SK-N-DZ (cell line): ENCODE results near the gene CSNK2A2. TPM values are rescaled to one million over a fixed set of nuclear protein-coding genes. Genes with fewer than 3 reads are reported as not detected.

ENCODE experiments used
- DNase-seq: peaks from one replicate; pipeline ENCODE4 v3.0.0-alpha.2; 2015; ENCODE audit warnings: low spot score
- polyA plus RNA-seq, 2 experiments: library from polyadenylated mRNA; depleted of rRNA; stranded (reverse); fragments of >200 nt; gene quantifications; 2 replicates each; pipeline ENCODE4 v1.2.3, GENCODE V29; 2014

CSNK2A2 gene
- polyA plus RNA-seq (2014; cell fraction: cytosol; rRNA removed) = 31.2 and 47.3 TPM in 2 replicates
- polyA plus RNA-seq (2014; cell fraction: nucleus; rRNA removed) = 20.1 and 23.5 TPM in 2 replicates

DNA sequence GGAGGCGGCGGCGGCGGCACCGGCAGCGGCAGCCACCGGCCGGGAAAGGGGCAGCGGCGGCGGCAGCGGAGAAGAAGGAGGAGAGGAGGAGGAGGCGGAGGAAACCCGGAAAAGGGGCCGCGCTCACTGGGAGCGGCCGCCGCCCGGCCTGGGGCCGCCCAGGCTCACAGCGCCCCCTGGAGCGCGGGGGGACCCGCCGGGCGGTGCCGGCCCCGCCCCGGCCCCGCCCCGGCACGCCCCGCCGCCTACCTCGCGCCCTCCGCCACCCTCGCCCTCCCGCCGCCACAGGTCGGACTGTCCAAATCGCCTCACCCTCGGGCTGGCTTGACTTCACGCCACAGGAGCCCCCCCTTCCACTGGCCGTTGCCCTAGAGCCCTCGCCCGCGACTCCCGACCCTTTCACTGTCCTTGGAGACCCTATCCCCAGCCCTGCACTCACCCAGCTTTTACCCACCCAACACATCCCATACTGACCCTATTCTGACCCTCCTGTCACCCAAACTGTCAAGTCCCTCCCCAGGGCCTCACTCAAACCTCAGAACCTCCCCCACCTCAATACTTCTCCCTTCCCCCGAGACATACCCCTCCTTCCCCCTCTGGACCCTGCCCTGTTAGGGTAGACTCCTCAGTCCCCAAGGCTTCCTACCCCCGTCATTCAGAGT, at the start of gene CSNK2A2:
TSS of gene CSNK2A2 (minus strand) at position 85 of the 662 bp plus-strand sequence. CDS start 370 bp downstream, outside the sequence.
- DNase-seq = peak; percentile 66

DNA sequence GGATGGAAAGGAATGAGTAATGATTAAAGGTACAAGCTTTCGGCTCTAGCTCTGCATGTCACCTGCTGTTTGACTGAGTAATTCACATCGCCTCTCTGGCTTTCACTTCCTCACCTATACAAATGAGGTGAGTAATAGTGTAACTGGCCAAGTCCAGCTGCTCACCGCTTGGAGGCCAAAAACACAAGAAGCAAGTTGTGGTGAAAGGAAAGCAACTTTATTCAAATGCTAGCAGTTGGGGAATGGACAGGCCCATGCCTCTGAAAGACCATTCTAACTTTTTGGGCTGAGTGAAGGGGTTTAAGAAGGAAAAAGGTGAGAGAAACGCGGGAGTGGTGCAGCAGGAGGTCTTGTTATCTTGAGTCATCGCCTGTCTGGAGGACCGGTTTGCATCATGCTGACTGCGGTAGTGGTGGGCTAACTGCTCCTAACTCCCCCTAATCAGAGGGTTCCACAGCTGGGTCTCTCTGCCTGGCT, 45.7 kb upstream of the CSNK2A2 start:
- peak; percentile 76 for DNase-seq

DNA sequence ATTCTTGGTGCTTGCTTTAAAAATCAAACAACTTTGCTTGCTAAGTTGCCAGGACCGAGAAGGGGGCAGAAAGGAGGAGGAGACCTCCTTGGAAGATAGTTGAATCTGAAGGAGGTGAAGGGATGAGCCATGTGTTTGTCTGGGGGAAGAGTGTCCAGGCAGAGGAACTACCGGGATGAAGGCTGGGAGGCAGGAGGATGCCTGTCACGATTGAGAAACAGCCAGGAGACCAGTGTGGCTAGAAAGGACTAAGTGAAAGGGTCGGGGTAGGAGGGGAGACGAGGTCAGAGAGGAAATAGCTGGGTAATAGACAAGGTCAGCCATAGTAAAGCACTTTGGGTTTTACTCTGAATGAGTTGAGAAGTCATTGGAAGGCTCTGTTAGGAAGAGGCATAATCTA, 38.9 kb upstream of the CSNK2A2 start:
- DNase-seq = no peak

DNA sequence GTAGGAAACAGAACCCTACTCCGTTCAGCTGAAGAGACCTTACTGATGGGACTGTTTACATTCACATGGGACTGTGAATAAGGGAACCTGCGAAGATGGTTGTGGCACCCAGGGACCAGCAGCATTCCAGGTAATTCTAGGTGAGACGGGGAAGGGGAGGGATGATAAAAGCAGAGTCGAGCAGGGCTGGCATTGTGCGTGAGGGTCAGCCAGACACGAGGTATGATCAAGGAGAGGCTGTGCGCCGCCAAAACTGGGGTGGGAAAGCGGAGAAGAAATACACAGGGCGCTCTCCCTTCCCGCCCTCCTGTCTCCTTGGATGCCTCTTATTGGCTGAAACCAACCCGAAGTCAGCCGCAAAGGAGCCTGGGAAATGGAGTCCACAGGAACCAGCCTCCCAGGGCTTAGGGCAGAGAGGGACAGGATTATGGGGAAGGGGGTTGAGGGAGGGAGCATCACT, 38.4 kb upstream of the CSNK2A2 start:
- peak; percentile 84 for DNase-seq

DNA sequence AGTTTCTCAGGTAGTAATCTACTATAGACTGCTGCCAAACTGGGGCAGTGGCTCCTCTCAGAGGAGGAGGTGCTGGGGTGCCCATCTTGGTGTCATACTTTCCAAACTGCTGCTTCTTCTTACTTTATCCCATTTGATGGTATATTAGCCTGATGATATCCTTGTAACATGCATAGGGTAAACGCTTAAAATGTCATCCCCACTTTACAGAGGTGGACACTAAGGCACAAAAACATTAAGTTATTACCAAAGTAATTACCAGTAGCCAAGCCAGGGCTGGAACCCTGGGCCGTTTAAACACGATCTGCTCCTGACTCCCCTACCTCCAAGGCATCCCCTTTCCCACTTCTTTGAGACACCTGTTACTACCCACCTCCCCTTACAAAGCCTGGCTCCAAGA, 37.8 kb upstream of the CSNK2A2 start:
- DNase-seq = no peak

DNA sequence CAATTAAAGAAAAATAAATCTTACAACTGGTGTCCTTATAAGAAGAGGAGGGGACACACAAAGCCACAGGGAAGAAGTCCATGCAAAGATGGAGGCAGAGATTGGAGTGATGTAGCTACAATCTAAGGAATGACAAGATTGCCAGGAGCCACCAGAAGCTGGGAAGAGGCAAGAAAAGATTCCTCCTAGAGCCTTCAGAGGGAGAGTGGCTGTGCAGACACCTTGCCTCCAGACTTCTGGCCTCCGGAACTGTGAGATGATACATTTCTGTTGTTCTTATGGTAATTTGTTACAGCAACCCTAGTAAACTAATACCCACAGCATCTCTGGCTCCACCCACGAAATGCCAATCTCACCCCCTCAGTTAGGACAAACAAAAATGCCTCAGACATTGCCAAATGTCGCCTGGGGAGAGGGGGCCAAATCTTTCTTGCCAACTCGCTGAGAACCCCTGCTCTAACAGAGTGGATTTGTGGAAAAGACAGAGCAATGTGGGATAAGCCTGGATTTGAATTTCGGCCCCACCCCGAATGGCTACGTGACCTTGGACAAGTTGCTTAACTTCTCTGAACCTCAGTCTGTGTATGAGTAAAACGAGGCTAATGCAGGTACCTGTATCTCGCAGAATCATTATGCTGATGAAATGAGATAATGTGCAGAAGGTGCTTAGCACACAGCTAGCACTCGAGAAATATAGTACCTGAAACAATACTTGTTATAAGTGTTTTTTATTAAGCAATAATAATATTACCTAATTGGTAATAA, 37.1 kb upstream of the CSNK2A2 start:
- DNase-seq = no peak

DNA sequence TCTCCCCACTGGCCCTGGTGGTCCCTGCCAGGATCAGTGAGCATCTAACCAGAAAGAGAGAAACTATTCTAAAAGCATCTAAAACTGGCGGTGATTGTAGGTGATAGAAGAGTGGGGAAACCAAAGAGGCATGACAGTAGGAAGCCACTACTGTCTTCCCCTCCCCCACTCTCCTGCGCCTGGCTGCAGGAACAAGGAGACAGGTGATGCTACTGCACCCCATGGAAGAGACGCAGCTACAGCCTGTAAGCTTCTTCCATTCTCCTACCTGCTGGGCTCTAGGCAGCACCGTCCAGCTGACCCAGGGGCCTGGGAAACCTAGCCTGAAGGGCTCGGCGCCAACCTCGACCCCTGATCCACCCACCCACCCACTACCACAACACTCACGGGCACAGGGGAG, 32.4 kb upstream of the CSNK2A2 start:
- no peak for DNase-seq

DNA sequence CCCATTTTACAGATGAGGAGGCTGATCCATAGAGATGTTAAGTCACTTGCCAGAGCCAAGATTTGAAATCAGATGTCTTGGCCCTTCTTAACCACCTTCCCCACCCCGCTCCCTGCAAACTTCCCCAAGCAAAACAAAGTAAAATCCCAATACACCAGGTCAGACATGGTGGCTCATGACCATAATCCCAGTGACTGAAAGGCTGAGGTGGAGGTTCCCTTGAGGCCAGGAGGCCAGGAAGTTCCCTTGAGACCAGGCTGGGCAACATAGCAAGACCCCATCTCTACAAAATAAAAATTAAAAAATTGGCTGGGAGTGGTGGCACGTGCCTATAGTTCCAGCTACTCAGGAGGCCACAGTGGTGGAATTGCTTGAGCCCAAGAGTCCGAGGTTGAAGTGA, 28.9 kb upstream of the CSNK2A2 start:
- DNase-seq = no peak

DNA sequence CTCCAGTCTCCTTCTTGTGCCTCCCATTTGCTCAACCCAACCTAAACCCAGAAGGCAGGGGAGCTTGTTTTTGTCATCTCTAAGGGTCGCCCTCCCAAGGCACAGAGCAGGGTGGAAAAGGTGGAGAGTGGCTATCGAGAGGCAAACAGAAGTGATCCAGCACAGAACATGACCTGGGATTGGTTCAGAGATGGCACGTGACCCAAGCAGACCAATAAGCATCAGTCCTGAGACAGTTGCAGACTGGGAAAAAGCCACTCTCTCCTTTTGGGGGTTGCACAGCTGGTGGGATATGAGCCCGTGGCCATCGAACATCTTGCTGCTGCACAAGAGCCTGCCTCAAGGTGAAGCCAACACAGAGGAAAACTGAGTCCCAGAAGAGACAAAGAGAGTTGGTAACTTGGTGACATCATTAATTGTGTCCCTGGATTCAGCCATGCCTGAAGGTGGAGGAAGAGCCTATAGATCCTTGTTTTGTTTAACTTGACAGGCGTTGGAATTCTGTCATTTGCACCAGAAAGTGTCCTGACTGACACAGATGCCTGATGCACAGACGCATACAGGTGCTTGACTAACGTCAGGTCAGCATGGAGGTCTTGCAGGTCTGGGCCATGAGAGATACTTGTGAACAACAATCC, 28.2 kb upstream of the CSNK2A2 start:
- peak; percentile 26 for DNase-seq

DNA sequence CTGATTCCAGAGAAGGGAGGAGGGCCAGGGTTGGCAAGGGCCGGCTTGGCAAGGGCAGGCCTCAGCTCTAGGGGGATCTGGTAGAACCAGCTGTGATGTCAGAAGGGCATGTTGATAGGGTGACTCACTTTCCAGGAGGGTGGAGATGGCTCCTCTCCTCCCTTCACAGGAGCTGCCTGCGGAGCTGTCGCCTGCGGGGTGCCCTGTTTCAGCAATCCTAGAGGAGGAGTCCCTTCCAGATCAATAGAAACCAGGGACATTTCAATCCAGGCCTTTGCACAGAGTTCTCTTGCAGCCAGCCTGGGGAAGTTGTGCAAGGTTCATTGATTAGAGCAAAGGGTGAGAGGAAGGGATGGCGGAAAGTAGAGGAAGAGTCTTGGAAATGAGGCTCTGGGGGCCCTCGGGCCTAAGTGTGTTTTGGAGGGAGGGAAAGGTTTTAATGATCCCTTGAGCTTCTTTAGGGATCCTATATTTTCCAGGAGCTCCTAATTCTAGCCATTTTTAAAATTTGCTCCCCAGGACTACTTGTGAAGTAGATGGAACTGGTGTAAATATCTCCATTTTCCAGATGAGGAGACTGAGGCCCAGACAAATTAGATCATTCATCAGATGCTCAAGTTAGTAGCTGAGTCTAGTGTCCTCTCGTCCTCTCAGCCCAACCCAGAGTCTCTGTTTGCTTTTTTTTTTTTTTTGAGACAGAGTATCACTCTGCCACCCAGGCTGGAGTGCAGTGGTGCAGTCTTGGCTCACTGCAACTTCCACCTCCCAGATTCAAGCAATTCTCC, 24.8 kb upstream of the CSNK2A2 start:
- no peak for DNase-seq

DNA sequence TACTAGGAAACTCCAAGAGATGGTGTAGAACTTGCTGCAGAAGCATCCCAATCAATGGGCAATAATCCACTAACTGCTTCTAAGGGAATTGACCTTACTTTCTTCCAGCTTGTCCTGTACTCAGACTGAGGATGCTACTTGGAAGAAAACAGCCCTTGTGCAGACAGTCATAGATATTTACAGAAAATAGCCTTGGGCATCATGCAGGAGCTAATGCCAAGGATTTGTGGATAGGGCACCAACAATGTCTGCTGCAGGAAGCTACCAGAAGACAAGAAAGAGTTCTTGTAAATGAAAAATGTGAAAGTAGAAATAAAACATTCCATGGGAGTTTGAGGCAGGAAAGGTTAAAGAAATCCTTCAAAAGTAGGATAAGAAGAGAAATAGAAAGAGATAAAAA, 21.5 kb upstream of the CSNK2A2 start:
- DNase-seq = no peak

DNA sequence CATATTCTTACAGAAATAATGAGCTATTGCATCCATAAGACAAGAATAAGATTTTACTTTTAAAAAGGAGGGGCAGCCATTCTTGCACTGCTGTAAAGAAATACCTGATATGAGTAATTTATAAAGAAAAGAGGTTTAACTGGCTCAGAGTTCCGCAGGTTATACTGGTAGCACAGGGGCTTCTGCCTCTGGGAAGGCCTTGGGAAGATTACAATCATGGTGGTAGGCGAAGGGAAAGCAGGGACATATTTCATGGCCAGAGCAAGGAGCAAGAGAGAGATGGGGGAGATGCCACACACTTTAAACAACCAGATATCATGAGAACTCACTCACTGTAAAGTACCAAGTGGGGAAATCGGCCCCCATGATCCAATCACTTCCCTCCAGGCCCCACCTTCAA, 20.9 kb upstream of the CSNK2A2 start:
- no peak for DNase-seq

DNA sequence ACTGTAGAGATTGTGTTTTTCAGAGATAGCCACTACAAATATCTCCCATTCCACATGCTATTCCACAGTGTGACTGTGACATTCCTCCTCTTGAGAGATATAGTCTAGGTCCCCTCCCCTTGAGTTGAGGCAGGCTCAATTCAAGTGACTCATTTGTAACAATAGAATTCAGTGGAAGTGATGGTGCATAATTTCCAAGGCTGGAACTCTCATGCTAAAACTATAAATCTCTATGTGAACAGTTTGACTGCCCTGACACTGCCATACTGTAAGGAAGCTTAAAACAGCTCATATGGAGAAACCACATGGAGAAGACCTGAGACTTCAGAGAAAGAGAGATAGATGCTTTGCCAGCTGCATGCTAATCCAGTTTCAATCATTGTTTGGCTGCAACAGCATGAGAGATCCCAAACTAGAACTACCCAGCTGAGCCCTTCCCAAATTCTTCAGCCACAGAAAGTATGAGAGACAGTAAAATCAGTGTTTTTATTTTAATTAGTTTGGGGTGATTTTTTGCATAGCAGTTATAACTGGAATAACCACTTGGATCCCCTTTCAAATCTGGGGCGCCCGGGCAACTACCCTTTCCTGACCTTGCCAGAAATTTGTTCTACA, 19.5 kb upstream of the CSNK2A2 start:
- DNase-seq = no peak

DNA sequence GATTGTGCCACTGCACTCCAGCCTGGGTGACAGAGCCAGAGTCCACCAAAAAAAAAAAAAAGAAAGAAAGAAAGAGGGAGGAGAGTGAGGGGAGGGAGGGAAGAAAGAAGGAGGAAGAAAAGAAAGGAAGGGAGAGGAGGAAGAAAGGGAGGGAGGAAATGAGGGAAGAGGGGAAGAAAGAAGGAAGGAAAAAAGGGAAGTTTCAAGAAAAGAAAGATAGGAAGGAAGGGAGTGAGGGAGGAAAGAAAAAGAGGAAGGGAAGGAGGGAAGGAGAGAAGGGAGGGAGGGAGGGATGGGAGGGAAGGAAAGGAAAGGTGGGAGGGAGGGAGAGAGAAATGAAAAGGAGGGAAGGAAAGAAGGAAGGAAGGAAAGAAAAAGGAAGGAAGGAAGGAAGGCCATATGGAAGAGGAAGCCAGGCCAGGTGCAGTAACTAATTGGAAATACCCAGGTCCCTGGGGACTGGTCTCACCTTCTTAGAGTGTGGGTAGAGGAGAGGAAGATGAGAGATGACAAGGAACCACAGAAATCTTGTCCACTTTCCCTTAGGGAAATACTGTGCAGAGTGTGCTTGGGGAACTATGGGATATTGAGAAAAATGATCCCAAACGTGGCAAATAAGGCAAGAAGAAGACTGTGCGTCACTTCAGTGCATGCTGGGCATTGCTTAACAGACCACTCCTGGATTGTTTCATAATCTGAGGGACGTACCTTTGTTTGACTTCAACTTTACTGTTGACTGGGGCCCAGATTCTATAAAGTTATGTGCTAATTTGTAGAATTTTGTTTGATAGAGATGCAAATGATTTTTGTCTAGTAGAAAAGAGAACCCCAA, 15.1 kb upstream of the CSNK2A2 start:
- no peak for DNase-seq

DNA sequence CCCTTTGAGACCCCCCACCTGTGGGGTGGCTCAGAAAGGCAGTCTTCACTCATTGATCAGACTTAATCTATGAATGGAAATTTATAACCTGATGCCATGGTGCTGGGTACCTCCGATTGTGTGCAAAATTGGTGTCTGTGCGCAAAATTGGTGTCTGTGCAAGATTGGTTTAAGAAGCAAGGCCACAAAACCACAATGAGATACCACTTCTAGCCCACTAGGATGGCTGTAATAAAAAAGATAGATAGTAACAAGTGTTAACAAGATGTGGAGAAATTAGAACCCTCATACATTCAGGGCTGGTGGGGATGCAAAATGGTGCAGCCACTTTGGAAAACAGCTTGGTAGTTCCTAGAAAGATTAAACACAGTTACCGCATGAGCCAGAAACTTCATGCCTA, 13.9 kb upstream of the CSNK2A2 start:
- no peak for DNase-seq

DNA sequence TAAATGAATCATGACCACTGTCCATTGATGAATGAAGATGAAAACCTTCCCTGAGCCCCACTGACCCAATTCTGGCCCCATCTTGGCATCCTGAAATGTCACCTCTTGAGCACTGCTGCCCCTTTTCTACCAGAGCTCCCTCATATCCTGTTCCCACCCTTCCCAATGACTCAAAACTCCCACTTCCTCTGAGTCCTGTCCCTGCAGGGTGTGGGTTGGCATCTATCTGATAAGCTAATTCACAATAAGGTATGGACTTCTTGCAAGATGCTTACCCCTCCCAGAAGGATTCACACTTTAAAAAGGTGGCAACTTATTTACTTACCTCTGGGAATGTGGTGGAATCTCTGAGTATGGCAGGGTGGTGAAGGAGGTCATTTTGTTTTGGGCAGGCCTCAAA, 13.3 kb upstream of the CSNK2A2 start:
- no peak for DNase-seq

DNA sequence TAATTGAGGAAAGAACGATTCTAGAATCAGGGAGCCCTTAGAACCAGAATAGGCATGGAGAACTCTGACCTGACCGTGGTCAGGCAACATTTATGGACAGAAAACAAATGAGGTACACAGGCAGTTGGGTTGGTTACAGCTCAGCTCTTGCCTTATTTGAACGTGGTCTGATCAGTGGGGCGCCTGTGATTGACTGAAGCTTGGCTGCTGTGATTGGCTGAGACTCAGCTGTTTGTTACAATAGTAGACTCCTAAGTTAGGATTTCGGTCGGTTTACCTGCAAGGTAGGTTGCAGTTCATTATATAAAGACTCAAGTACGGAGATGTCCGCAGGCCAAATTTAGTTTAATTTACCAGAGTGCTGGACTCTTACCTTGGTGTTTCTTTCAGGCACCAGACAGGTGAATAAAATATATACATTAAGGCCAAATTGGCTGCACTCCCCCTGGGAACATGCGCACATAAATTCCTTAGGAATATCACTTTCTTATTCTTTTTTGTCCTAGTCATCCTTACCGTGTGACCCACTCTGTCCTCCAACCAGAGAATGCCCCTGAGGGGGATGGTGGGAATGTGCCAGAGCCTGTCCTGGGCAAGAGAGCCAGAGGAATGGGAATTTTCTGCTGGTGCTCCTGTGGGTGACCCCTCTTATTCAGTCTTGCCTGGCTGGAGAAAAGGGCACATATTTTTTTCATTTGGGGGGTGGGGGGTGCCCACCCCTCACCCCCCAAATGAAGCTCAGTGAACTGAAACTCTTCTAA, 7.5 kb upstream of the CSNK2A2 start:
- no peak for DNase-seq

DNA sequence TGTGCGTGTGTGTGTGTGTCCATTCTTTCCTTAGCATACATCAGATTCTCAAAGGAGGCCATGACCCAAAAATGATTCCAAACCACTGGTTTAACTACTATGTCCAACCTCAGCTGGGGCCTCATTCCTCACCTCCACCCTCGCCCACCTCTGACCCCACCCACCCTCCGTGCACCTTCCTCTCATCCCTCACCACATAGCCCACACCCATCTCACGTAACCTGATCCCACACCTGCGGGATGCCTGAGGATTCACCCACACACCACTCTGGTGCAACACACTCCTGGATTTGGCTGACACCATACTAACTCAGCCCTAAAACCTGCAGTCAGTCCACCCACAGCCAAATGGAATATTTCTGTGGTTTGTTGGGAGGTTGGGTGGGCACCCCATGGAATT, 3.3 kb upstream of the CSNK2A2 start:
- DNase-seq = no peak

DNA sequence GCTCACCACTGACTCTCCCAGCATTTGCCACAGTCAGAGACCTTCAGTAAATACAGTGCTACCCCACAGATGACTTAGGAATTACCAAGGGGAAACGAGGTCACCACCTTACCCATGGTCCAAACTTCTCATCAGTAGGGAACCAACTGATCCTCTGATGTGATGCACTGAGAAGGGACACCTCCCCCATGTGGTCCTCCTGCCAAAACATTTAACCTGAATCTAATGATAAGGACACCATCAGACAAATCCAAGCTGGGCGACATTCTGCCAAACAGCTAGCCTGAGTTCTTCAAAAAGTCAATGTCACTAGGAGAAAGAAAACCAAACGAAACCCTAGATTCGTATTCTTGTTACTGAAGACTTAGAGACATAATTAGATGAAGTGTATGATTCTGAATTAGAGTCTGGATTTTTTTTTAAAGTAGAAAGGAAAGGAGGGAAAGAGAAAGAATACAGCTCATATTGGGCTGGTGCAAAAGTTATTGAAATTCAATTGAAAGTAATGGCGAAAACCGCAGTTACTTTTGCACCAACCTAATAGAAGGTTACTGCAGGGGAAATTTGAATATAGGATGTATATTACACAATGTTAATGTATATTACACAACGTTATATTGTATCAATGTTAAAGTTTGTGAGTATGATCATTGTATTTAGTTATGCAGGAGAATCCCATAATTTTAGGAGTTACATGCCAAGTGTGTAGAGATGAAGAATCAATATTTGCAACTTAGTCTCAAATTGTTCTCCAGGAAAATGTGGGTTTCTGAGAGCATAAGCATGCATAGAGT, 2.3 kb upstream of the CSNK2A2 start:
- DNase-seq = no peak
